Measurements from ENCODE around the gene TMEM97.
A peak's percentile ranks its signal among the peaks of the same experiment; 100 is the strongest.

TMEM97 gene

GRCh38 chr17:28317099-28317965 is 1.7 kb upstream of the TMEM97 start:
- no peak for DNase-seq (ENCODE audit: low read depth)

- DNase-seq (ENCODE audit: low read depth): no peak
These were observed 838 bp upstream of the TMEM97 start for GRCh38 chr17:28317966-28318758.

DNA sequence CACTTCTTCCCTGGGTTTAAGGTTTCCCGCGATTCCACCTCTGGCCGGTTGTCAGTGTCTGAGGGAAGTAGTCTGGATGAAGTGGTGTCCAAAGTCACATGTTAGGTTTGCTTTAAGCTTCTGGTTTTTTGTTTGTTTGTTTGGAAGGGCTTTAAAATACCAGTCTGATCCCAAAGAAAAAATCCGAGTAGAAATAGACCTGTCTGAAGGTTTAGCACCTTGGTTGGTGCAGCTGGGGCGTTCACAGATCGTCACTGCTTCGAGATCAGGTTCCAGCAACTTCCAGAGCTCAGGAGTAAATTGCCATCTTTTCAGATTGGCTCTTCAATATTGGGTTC is 567 bp downstream of the TMEM97 start:
- DNase-seq (ENCODE audit: low read depth): no peak

DNA sequence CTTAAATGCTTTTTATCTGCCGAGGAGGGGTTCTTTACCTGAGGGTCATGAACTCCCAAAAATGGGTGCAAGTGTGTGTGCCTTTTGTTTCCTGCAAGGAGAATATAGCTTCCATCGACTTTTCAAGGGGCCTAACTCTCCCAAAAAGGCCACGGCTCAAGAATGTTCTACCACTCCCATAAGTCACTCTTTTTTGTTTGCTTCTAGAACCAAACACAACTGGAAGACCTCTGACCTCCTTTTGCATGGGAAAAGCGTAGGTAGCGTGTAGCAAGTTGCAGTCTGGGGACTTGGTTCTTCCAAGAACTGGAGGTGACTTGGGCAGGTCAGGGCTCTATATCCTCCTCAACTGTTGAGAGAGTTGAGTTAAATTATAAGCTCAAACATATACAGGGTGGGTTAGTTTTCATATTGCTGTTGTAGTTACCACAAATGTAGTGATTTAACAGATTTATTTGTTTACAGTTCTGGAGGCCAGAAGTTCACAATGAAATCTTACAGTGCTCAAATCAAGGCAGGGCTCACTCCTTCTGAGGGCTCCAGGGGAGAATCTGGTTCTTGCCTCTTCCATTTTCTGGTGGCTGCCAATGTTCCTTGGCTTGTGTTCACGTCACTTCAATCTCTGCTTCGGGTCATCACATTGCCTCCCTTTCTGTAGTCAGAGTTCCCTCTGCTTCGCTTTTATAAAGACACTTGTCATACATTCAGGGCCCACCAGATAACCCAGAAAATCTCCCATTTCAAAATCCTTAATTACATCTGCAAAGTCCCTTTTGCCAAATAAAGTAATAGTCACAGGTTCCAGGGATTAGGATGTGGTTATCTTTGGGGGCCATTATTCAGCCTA is 1.4 kb downstream of the TMEM97 start:
- no peak for DNase-seq (ENCODE audit: low read depth)

GRCh38 chr17:28324267-28324745 is 5.3 kb downstream of the TMEM97 start:
- no peak for DNase-seq (ENCODE audit: low read depth)

DNA sequence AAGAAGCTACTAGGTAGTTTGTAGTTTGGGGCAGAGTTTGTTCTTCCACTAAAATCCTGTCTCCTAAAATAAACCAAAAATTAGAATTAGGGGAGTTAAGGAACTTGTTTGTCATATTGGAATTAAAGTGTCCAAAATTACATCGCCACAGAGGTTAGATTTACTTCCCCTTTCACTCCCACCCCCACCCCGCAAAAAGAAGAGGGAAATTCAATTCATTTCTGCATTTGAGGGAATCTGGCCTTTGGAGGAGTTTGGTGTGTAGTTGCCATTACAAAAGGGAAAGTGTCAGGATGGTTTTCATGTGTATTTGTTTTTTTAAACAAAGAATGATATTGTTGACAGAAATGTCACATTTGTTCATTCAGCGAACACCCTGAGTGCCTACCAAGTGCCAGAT is 5.8 kb downstream of the TMEM97 start:
- DNase-seq (ENCODE audit: low read depth): no peak

- no peak for DNase-seq (ENCODE audit: low read depth)
These were observed 6.2 kb downstream of the TMEM97 start for GRCh38 chr17:28325211-28325610.

DNA sequence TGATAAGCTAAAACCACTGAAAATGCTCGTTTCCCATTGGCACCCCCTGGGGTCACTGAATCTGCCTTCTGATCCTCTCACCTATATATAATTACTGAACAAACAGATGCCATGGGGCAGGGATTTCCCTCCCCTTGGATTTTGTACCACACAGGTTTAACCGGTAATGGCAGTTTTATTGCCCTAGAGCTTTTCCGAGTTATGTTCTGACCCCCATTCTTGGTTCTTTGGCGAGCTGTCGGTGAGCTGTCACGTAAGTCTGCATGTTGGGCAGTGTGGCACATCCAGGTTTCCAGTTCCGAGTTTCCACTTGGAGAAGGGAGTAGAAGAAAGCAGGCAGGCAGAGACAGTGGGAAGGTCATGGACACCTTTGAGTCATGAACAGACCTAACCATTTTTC is 7.1 kb downstream of the TMEM97 start:
- no peak for DNase-seq (ENCODE audit: low read depth)

GRCh38 chr17:28327031-28327607 is 8.1 kb downstream of the TMEM97 start:
- DNase-seq (ENCODE audit: low read depth): peak; percentile 17

DNA sequence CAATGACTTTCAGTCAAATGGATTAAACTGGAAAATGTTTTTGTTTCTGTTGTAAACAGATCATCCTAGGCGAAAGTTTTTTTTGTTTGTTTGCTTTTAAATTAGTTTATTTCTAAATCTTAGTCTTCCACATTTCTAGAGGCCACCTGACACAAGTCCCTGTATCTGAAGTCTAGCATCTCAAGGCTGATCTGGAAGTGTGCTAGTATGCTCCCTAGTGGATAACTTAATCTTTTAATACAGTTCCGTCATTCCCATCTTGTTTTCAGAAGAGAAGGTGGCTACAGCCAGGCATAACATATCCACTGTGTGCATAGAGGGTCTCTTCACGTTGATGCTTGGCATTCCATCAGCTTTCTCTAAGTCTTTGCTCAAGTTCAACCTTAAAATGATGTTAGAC is 8.7 kb downstream of the TMEM97 start:
- DNase-seq (ENCODE audit: low read depth): peak; percentile 34

DNA sequence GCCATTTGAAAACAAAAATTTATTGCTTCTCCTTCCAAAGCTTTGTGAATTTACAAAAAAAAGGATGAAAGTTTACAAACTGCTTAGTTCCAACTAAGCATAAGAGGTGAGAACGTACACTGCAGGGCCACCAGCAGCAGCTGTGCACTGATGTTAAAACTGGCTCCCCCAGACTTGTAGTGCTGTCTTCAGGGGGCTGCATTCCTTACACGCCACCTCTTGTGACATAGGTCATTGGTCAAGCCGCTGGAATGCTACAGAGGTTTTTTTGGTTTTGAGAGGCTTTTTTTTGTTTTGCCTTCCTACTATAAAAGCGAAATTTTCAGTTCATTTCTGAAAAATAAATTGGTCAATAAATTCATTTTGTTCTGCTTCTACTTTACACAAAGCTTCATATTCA is 9.3 kb downstream of the TMEM97 start:
- DNase-seq (ENCODE audit: low read depth): no peak

GRCh38 chr17:28330671-28331070 is 11.7 kb downstream of the TMEM97 start:
- DNase-seq (ENCODE audit: low read depth): no peak

GRCh38 chr17:28331891-28332420 is 13.0 kb downstream of the TMEM97 start:
- no peak for DNase-seq (ENCODE audit: low read depth)

- no peak for DNase-seq (ENCODE audit: low read depth)
These were observed 14.2 kb downstream of the TMEM97 start for GRCh38 chr17:28333083-28333746.

GRCh38 chr17:28334171-28334570 is 15.2 kb downstream of the TMEM97 start:
- DNase-seq (ENCODE audit: low read depth): no peak

DNA sequence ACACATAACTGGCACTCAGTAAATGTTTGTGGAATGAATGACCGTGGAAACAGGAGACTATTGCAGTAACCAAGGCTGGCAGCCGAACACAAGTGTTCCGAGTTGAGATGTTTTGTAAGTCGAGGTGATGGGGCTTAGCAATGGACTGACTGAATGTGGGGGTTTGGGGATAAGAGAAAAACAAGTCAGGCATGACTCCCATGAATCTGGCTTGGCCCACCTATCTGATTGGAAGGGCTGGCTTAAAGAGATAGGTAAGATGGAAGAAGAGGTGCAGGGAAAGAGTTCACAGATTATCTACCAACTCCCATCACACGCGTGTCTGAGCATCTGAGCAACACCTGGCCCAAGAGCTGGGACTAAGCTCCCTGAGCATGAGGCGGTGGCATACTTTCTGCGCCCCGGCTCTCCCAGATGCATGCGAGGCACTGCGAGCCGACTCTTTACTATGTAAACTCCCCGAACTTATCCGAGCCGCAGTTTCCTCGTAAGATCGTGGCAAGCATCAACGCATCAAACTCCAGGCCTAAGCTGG is 15.7 kb downstream of the TMEM97 start:
- peak; percentile 71 for DNase-seq (ENCODE audit: low read depth)

- DNase-seq (ENCODE audit: low read depth): peak; percentile 100
These were observed 16.4 kb downstream of the TMEM97 start, which contains the start of the genes IFT20 and TNFAIP1 for GRCh38 chr17:28335201-28335958. TSS of gene IFT20 (minus strand) at chr17:28335472. CDS start at chr17:28331985, 3,487 bp downstream. TSS of gene TNFAIP1 (plus strand) at chr17:28335761. CDS start at chr17:28339522, 3,761 bp downstream.

- DNase-seq (ENCODE audit: low read depth): peak; percentile 95
These were observed 17.2 kb downstream of the TMEM97 start for GRCh38 chr17:28335959-28336871.
